ENCODE results near the gene GALNT3.

Gene GALNT3

GRCh38 chr2:165699946-165700345 is 94.1 kb downstream of the GALNT3 start:
- Histone ChIP-seq H3K4me1 (ENCODE audit: insufficient read depth, insufficient read length) (no peaks in the 10 kb centered on the region), H3K9ac (ENCODE audit: insufficient read length, low read depth) (no peak overlapping the region), H3K27me3 (ENCODE audit: insufficient read depth, insufficient read length) (no peaks in the 10 kb centered on the region), H3K4me3 (ENCODE audit: insufficient read length, low read depth) (no peak overlapping the region), H3K36me3 (ENCODE audit: insufficient read depth, insufficient read length, low read length) (no peaks in the 10 kb centered on the region), H3K9me3 (ENCODE audit: insufficient read depth, low read length) (no peaks in the 10 kb centered on the region)
- DNase-seq (ENCODE audit: low read depth, low spot score), result no peak
- TF ChIP-seq SUZ12 (IDR thresholded peaks at IDR 0.05; ENCODE audit: extremely low read depth, insufficient read depth, insufficient read length) (no peak), ZNF274 (IDR thresholded peaks at IDR 0.05; ENCODE audit: low read depth, low read length) (no peak), YY1 (IDR thresholded peaks at IDR 0.05; ENCODE audit: insufficient read depth, insufficient read length) (no peak)

GRCh38 chr2:165698444-165698884 is 95.6 kb downstream of the GALNT3 start:
- Histone ChIP-seq H3K36me3 (ENCODE audit: insufficient read depth, insufficient read length, low read length) (no peaks in the 10 kb centered on the region), H3K27me3 (ENCODE audit: insufficient read depth, insufficient read length) (no peaks in the 10 kb centered on the region), H3K4me1 (ENCODE audit: insufficient read depth, insufficient read length) (no peaks in the 10 kb centered on the region), H3K9me3 (ENCODE audit: insufficient read depth, low read length) (no peaks in the 10 kb centered on the region), H3K4me3 (ENCODE audit: insufficient read length, low read depth) (no peak overlapping the region), H3K9ac (ENCODE audit: insufficient read length, low read depth) (no peak overlapping the region)
- DNase-seq (ENCODE audit: low read depth, low spot score), result peak; percentile 38
- TF ChIP-seq YY1 (IDR thresholded peaks at IDR 0.05; ENCODE audit: insufficient read depth, insufficient read length) (no peak), SUZ12 (IDR thresholded peaks at IDR 0.05; ENCODE audit: extremely low read depth, insufficient read depth, insufficient read length) (no peak), ZNF274 (IDR thresholded peaks at IDR 0.05; ENCODE audit: low read depth, low read length) (no peak)

GRCh38 chr2:165697748-165698443 is 96.2 kb downstream of the GALNT3 start:
- no peaks in the 10 kb centered on the region for H3K4me1 ChIP-seq (ENCODE audit: insufficient read depth, insufficient read length)
- DNase-seq (ENCODE audit: low read depth, low spot score), result no peak
- no peaks in the 10 kb centered on the region for H3K9me3 ChIP-seq (ENCODE audit: insufficient read depth, low read length)
- TF ChIP-seq ZNF274 (IDR thresholded peaks at IDR 0.05; ENCODE audit: low read depth, low read length) (no peak), SUZ12 (IDR thresholded peaks at IDR 0.05; ENCODE audit: extremely low read depth, insufficient read depth, insufficient read length) (no peak), YY1 (IDR thresholded peaks at IDR 0.05; ENCODE audit: insufficient read depth, insufficient read length) (no peak)
- H3K9ac ChIP-seq (ENCODE audit: insufficient read length, low read depth), result no peak overlapping the region
- no peaks in the 10 kb centered on the region for H3K27me3 ChIP-seq (ENCODE audit: insufficient read depth, insufficient read length)
- no peak overlapping the region for H3K4me3 ChIP-seq (ENCODE audit: insufficient read length, low read depth)
- H3K36me3 ChIP-seq (ENCODE audit: insufficient read depth, insufficient read length, low read length), result no peaks in the 10 kb centered on the region
